Lower lobe of right lung (tissue), 2 donors: ENCODE measurements around the gene AURKA. TPM values are rescaled to one million over a fixed set of nuclear protein-coding genes. Genes with fewer than 3 reads are reported as not detected.

Experiments
- ATAC-seq, 2 donors: fragments of 200-7000 bp; cut with Tn5 transposase; one replicate each; pipeline ENCODE4 v1.9.1; 2020 to 2022; ENCODE audit warnings: mild to moderate bottlenecking in 2 of 2, moderate library complexity in 2 of 2
- DNase-seq: peaks from one replicate; pipeline ENCODE4 v3.0.0-alpha.2; 2020
- H3K27ac ChIP-seq: fragments of 200-600 bp; one replicate; pipeline ENCODE4 v1.8.0; 2022
- H3K27me3 ChIP-seq: fragments of 200-600 bp; one replicate; pipeline ENCODE4 v1.8.0; 2022; ENCODE audit warnings: low read depth
- H3K36me3 ChIP-seq: fragments of 200-600 bp; one replicate; pipeline ENCODE4 v1.8.0; 2022; ENCODE audit warnings: mild to moderate bottlenecking
- H3K4me1 ChIP-seq: fragments of 200-600 bp; one replicate; pipeline ENCODE4 v1.8.0; 2022
- H3K4me3 ChIP-seq: fragments of 200-600 bp; one replicate; pipeline ENCODE4 v1.8.0; 2022; ENCODE audit warnings: mild to moderate bottlenecking
- H3K9me3 ChIP-seq: fragments of 200-600 bp; one replicate; pipeline ENCODE4 v1.8.0; 2022
- CTCF ChIP-seq: fragments of 200-600 bp; IDR thresholded peaks from one replicate; pipeline ENCODE4 v1.8.0; 2022; ENCODE audit warnings: antibody characterized with exemption, mild to moderate bottlenecking
- intact Hi-C: fragments of 100-400 bp; cut with DNase I; formaldehyde crosslinking; loops from one replicate; pipeline ENCODE4 v1.11.0; 2022
- total RNA-seq: library from RNA; stranded (reverse); fragmentation: NEBNext Ultra II Directional; extraction: Animal tissue kit (Norgen Biotek cat#: 25700); gene quantifications from one replicate; pipeline ENCODE4 v1.2.1, GENCODE V29; 2021
- donor health status: DM: no; HTN: yes; CAD: no; lungs with severe emphysema.

Gene AURKA
- total RNA-seq, 1 donor from 2014 or later, result 2.5 TPM

DNA sequence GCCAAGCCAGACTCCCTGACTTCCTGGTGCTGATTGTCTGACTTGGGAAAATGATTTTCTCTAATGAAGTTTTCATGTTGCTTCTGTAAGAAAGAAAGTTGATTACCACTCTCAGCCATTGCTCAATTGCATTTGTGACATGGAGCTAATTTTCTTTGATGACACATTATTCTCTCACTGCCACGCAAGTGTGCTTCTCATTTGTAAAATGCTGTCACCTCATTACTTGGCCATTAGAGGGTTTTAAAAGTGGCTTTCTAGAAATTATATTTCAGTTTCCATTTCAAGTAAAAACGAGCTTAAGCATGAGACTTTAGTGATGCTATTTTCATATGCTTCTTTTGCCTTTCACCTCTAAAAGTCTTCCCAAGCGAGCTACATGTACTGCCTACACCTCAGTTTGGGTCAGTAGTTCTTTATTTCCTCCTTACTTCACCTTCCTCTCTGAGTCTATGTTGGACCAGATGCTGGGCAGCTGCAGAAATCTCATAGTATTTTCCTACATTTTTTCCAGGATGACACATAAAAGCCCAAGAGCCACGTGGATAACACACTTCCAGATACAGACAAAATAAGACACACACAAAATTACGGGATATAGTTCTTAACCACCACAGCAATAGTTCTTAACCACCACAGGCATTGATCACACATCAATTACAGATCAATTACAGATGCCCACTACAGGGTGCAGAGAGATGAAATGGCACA lies 39.5 kb downstream of the AURKA start:
- no peak for TF ChIP-seq CTCF
- Histone ChIP-seq H3K27me3 (peaks cover 7% of the 10 kb centered on the region), H3K4me3 (no peak overlapping the region), H3K36me3 (no peaks in the 10 kb centered on the region), H3K9me3 (no peaks in the 10 kb centered on the region), H3K4me1 (no peaks in the 10 kb centered on the region), H3K27ac (no peak overlapping the region)
- DNase-seq, result no peak
- ATAC-seq, result no peak
- intact Hi-C loops, result no loop called here

DNA sequence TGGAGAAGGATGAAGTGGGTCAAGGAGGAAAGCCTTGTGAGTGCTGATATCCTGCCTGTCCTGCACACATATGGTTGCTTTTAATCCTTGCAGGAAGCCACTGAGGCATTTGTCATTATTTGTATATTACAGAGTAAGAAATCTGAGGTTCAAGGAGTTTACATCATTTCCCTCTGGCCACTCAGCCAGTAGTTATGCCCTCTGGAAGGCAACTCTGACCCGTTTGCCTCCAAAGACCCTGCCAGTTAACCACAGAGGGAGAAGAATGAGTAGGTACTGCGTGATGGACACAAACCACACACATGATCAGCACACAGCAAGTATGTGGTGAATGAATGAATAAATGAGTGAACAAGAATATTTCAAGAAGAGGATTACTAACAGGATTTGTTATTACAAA lies 41.2 kb downstream of the AURKA start:
- DNase-seq (no peak), ATAC-seq (no peak)
- Histone ChIP-seq H3K9me3 (no peaks in the 10 kb centered on the region), H3K36me3 (no peaks in the 10 kb centered on the region), H3K4me1 (no peaks in the 10 kb centered on the region), H3K27ac (no peak overlapping the region), H3K27me3 (peaks cover 14% of the 10 kb centered on the region), H3K4me3 (no peak overlapping the region)
- intact Hi-C loops, result no loop called here
- TF ChIP-seq CTCF, result no peak

GRCh38 chr20:56348746-56349145 lies 43.3 kb downstream of the AURKA start:
- H3K27ac ChIP-seq, result no peak overlapping the region
- H3K4me1 ChIP-seq, result peaks cover 3% of the 10 kb centered on the region
- ATAC-seq (no peak), DNase-seq (no peak)
- no peaks in the 10 kb centered on the region for H3K9me3 ChIP-seq
- TF ChIP-seq CTCF, result no peak
- H3K4me3 ChIP-seq, result no peak overlapping the region
- H3K36me3 ChIP-seq, result no peaks in the 10 kb centered on the region
- intact Hi-C loops, result no loop called here
- peaks cover 26% of the 10 kb centered on the region for H3K27me3 ChIP-seq

- Histone ChIP-seq H3K27me3 (peaks cover 31% of the 10 kb centered on the region), H3K27ac (no peak overlapping the region), H3K4me1 (peaks cover 6% of the 10 kb centered on the region), H3K4me3 (no peak overlapping the region), H3K36me3 (no peaks in the 10 kb centered on the region), H3K9me3 (no peaks in the 10 kb centered on the region)
- DNase-seq (no peak), ATAC-seq (no peak)
- intact Hi-C loops, result no loop called here
- no peak for TF ChIP-seq CTCF
Measured at GRCh38 chr20:56348305-56348693, 43.7 kb downstream of the AURKA start.

GRCh38 chr20:56347628-56348304 lies 44.2 kb downstream of the AURKA start:
- no peak overlapping the region for H3K27ac ChIP-seq
- H3K36me3 ChIP-seq, result no peaks in the 10 kb centered on the region
- H3K9me3 ChIP-seq, result no peaks in the 10 kb centered on the region
- no peak for TF ChIP-seq CTCF
- intact Hi-C loops, result no loop called here
- H3K4me3 ChIP-seq, result no peak overlapping the region
- peaks cover 6% of the 10 kb centered on the region for H3K4me1 ChIP-seq
- DNase-seq (no peak), ATAC-seq (no peak)
- H3K27me3 ChIP-seq, result peaks cover 36% of the 10 kb centered on the region
